Measurements from ENCODE around the gene SLC1A7. TPM values are rescaled to one million over a fixed set of nuclear protein-coding genes. Genes with fewer than 3 reads are reported as not detected.

SLC1A7 gene
- total and polyA plus RNA-seq, 4 donors = 0.16 to 1.4 (median 0.25) TPM; not detected in 1

DNA sequence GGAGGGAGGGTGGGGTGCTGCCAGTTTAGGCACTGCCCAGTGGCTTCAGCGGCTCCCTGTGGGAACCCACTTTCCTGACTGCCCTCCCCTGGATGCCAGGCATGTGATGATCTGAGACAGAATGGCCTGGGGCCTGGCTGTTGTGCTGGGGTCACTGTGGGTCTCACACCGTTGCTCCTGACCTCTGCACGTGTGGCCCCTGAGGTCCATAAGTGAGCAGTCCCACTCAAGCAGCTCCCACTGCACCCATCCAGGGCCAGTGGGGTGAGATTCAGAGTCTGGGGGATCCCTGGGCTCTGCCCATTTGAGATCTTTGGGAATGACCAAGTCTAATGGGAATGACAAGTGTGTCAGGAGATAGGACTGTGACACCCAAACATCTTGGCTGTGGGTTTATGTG lies 62.4 kb downstream of the SLC1A7 start:
- ATAC-seq (ENCODE audit: low FRiP score) (no peak), DNase-seq (peak; percentile 10 to 35)
- Histone ChIP-seq H3K4me3 (ENCODE audit: low read length in 2 of 2) (no peak overlapping the region), H3K4me1 (ENCODE audit: control insufficient read depth in 1 of 2, insufficient read depth in 2 of 2, low read length in 2 of 2) (no peaks in the 10 kb centered on the region), H3K27ac (ENCODE audit: low read depth in 1 of 2, low read length in 2 of 2) (no peak overlapping the region), H3K9me3 (ENCODE audit: control insufficient read depth, low read length) (no peaks in the 10 kb centered on the region), H3K36me3 (ENCODE audit: control insufficient read depth in 1 of 2, insufficient read depth in 2 of 2, low read length in 1 of 2) (no peaks in the 10 kb centered on the region), H3K27me3 (ENCODE audit: control insufficient read depth in 1 of 2, insufficient read depth in 2 of 2, low read length in 1 of 2) (no peaks in the 10 kb centered on the region)
- 56 to 63% methylated on average over 3 of the region's 3 CpGs for WGBS, 2 donors
- intact Hi-C loops (cut with DNase I) = no loop called here

DNA sequence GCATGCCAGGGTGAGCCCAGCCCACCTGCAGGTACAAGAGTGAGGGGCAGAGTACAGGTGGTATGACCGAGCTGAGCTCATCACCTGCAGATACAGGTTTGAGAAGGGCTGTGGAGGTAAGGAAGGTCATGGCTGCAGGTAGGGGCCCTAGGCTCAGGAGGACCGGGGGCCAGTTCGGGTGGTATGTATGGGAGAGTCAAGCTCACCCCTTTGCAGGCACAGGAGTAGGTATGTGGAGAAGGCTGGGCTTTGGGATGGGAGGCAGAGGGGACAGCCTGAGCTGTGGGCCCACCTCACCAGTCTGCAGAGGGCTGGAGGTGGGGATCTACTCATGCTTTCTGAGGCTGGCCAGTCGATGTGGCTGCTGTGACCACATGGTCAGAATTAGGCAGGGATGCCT lies 63.2 kb downstream of the SLC1A7 start:
- no peaks in the 10 kb centered on the region for H3K36me3 ChIP-seq (ENCODE audit: control insufficient read depth in 1 of 2, insufficient read depth in 2 of 2, low read length in 1 of 2)

DNA sequence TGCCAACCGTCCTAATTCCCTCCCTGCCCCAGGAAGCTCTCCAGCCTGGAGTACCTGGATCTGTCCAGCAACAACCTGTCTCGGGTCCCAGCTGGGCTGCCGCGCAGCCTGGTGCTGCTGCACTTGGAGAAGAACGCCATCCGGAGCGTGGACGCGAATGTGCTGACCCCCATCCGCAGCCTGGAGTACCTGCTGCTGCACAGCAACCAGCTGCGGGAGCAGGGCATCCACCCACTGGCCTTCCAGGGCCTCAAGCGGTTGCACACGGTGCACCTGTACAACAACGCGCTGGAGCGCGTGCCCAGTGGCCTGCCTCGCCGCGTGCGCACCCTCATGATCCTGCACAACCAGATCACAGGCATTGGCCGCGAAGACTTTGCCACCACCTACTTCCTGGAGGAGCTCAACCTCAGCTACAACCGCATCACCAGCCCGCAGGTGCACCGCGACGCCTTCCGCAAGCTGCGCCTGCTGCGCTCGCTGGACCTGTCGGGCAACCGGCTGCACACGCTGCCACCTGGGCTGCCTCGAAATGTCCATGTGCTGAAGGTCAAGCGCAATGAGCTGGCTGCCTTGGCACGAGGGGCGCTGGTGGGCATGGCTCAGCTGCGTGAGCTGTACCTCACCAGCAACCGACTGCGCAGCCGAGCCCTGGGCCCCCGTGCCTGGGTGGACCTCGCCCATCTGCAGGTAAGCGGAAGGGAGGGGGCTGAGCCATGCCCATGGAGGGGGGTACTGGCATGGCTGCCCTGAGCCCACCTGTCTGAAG lies 63.9 kb downstream of the SLC1A7 start:
- 94% methylated on average over 46 of the region's 46 CpGs for WGBS, 2 donors
- Histone ChIP-seq H3K4me3 (ENCODE audit: low read length in 2 of 2) (no peak overlapping the region), H3K4me1 (ENCODE audit: control insufficient read depth in 1 of 2, insufficient read depth in 2 of 2, low read length in 2 of 2) (no peaks in the 10 kb centered on the region), H3K27ac (ENCODE audit: low read depth in 1 of 2, low read length in 2 of 2) (no peak overlapping the region), H3K36me3 (ENCODE audit: control insufficient read depth in 1 of 2, insufficient read depth in 2 of 2, low read length in 1 of 2) (no peaks in the 10 kb centered on the region), H3K9me3 (ENCODE audit: control insufficient read depth, low read length) (no peaks in the 10 kb centered on the region), H3K27me3 (ENCODE audit: control insufficient read depth in 1 of 2, insufficient read depth in 2 of 2, low read length in 1 of 2) (no peaks in the 10 kb centered on the region)
- peak; percentile 40 to 75 for DNase-seq
- ATAC-seq (ENCODE audit: low FRiP score) = no peak
- intact Hi-C loops (cut with DNase I) = no loop called here

More for the DNA sequence above, 63.2 kb downstream of the SLC1A7 start:
- no peak overlapping the region for H3K27ac ChIP-seq (ENCODE audit: low read depth in 1 of 2, low read length in 2 of 2)
- intact Hi-C loops (cut with DNase I) = no loop called here
- no peak overlapping the region for H3K4me3 ChIP-seq (ENCODE audit: low read length in 2 of 2)
- H3K9me3 ChIP-seq (ENCODE audit: control insufficient read depth, low read length) = no peaks in the 10 kb centered on the region
- H3K27me3 ChIP-seq (ENCODE audit: control insufficient read depth in 1 of 2, insufficient read depth in 2 of 2, low read length in 1 of 2) = no peaks in the 10 kb centered on the region
- 88 to 91% methylated on average over 4 of the region's 4 CpGs for WGBS, 2 donors
- DNase-seq (peak; percentile 23 to 67), ATAC-seq (ENCODE audit: low FRiP score) (no peak)
- no peaks in the 10 kb centered on the region for H3K4me1 ChIP-seq (ENCODE audit: control insufficient read depth in 1 of 2, insufficient read depth in 2 of 2, low read length in 2 of 2)

DNA sequence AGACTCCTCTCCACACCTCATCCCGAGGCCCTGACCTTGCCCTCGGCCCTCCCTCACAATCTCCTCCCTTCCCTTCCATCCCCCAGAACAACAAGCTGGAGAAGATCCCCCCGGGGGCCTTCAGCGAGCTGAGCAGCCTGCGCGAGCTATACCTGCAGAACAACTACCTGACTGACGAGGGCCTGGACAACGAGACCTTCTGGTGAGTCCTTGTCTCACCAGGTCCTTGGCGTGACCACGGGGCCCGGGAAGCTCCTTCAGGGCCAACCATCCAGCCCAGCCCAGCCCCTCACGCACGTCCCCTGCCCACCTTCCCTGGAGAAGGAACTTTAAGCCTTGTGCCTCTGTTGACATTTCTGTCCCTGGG lies 64.9 kb downstream of the SLC1A7 start:
- DNase-seq (peak; percentile 42 to 51), ATAC-seq (ENCODE audit: low FRiP score) (no peak)
- H3K27me3 ChIP-seq (ENCODE audit: control insufficient read depth in 1 of 2, insufficient read depth in 2 of 2, low read length in 1 of 2) = no peaks in the 10 kb centered on the region
- WGBS, 2 donors = 95 to 96% methylated on average over 13 of the region's 13 CpGs
- no peaks in the 10 kb centered on the region for H3K9me3 ChIP-seq (ENCODE audit: control insufficient read depth, low read length)
- H3K4me3 ChIP-seq (ENCODE audit: low read length in 2 of 2) = no peak overlapping the region
- intact Hi-C loops (cut with DNase I) = no loop called here
- H3K4me1 ChIP-seq (ENCODE audit: control insufficient read depth in 1 of 2, insufficient read depth in 2 of 2, low read length in 2 of 2) = no peaks in the 10 kb centered on the region
- no peaks in the 10 kb centered on the region for H3K36me3 ChIP-seq (ENCODE audit: control insufficient read depth in 1 of 2, insufficient read depth in 2 of 2, low read length in 1 of 2)
- no peak overlapping the region for H3K27ac ChIP-seq (ENCODE audit: low read depth in 1 of 2, low read length in 2 of 2)

DNA sequence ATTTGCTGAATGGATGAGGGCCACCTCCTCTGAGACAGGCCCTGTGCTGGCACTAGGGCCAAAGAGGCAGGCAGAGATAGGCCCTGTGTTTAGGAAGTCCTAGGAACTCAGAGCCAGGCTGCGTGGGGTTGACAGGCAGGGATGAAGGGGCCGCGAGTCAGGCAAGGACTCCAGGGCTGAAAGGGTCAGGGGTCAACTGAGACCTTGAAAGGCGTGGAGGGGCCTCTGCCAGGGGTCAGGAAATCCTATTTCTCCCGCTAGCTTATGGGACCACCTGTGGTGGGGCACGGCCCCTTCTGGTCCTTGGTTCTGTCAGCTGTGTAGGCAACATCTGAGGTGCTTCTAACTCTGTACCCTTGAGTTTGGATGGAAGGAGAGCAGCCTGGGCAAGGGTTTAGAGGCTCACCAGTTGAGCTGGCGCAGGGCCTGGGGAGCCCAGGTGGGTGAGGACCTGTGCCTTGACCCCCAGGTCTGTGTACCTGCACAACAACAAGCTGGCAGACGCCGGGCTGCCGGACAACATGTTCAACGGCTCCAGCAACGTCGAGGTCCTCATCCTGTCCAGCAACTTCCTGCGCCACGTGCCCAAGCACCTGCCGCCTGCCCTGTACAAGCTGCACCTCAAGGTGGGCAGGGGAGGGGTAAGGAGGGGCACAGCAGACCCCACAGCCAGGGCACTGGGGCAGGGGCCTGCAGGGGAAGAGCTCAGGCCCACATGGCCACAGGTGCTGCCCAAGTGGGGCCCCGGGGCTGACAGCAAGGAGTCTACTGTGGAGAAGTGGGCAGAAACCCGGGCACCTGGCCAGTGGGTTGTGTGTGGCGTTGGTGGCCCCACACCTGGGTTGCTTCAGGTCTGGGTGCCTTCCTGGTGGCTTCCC lies 65.5 kb downstream of the SLC1A7 start:
- 92 to 94% methylated on average over 19 of the region's 19 CpGs for WGBS, 2 donors
- Histone ChIP-seq H3K4me3 (ENCODE audit: low read length in 2 of 2) (no peak overlapping the region), H3K27ac (ENCODE audit: low read depth in 1 of 2, low read length in 2 of 2) (no peak overlapping the region), H3K9me3 (ENCODE audit: control insufficient read depth, low read length) (no peaks in the 10 kb centered on the region), H3K27me3 (ENCODE audit: control insufficient read depth in 1 of 2, insufficient read depth in 2 of 2, low read length in 1 of 2) (no peaks in the 10 kb centered on the region), H3K4me1 (ENCODE audit: control insufficient read depth in 1 of 2, insufficient read depth in 2 of 2, low read length in 2 of 2) (no peaks in the 10 kb centered on the region), H3K36me3 (ENCODE audit: control insufficient read depth in 1 of 2, insufficient read depth in 2 of 2, low read length in 1 of 2) (no peaks in the 10 kb centered on the region)
- ATAC-seq (ENCODE audit: low FRiP score) = no peak
- intact Hi-C loops (cut with DNase I) = no loop called here
- DNase-seq = peak; percentile 47 to 65

DNA sequence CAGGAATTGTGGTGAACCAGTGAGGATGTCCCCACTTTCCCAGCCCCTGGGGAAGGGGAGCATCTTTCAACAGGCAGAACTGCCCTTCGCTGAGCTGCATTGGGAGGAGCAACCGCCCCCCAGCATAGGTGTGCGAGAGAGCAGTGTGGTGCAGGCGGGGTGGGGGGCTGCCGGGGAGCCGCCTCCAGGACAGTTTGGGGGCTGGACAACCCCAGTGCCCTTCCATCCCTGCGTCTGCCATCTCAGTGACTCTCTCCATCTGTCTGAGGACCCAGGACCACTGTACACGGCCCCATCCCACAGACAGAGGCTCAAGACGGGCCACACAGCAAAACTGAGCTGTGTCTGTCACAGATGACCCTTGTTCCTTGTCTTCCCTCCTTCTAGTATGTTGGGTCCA lies 66.3 kb downstream of the SLC1A7 start:
- no peaks in the 10 kb centered on the region for H3K36me3 ChIP-seq (ENCODE audit: control insufficient read depth in 1 of 2, insufficient read depth in 2 of 2, low read length in 1 of 2)
- no peak overlapping the region for H3K27ac ChIP-seq (ENCODE audit: low read depth in 1 of 2, low read length in 2 of 2)
- 96% methylated on average over 9 of the region's 9 CpGs for WGBS, 2 donors
- no peak for ATAC-seq (ENCODE audit: low FRiP score)
- H3K27me3 ChIP-seq (ENCODE audit: control insufficient read depth in 1 of 2, insufficient read depth in 2 of 2, low read length in 1 of 2) = no peaks in the 10 kb centered on the region
- peak; percentile 21 to 42 for DNase-seq
- intact Hi-C loops (cut with DNase I) = no loop called here
- H3K4me3 ChIP-seq (ENCODE audit: low read length in 2 of 2) = no peak overlapping the region
- H3K9me3 ChIP-seq (ENCODE audit: control insufficient read depth, low read length) = no peaks in the 10 kb centered on the region
- no peaks in the 10 kb centered on the region for H3K4me1 ChIP-seq (ENCODE audit: control insufficient read depth in 1 of 2, insufficient read depth in 2 of 2, low read length in 2 of 2)

DNA sequence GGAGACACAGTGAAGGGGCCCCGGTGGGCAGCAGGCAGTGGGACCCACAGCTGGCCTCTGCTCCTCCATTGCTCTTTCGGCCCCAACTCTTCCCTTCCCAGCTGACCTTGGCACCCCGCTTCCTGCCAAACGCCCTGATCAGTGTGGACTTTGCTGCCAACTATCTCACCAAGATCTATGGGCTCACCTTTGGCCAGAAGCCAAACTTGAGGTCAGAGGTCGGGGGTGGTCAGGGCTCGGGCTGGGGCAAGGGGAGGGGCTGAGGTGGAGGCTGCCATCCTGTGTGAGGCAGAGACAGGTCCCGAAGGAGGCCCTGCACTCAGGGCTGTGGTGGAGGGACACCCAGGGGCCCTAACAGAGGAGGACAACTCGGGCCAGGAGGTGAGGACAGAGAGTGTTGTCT lies 66.7 kb downstream of the SLC1A7 start:
- Histone ChIP-seq H3K4me3 (ENCODE audit: low read length in 2 of 2) (no peak overlapping the region), H3K4me1 (ENCODE audit: control insufficient read depth in 1 of 2, insufficient read depth in 2 of 2, low read length in 2 of 2) (no peaks in the 10 kb centered on the region), H3K36me3 (ENCODE audit: control insufficient read depth in 1 of 2, insufficient read depth in 2 of 2, low read length in 1 of 2) (no peaks in the 10 kb centered on the region), H3K9me3 (ENCODE audit: control insufficient read depth, low read length) (no peaks in the 10 kb centered on the region), H3K27me3 (ENCODE audit: control insufficient read depth in 1 of 2, insufficient read depth in 2 of 2, low read length in 1 of 2) (no peaks in the 10 kb centered on the region), H3K27ac (ENCODE audit: low read depth in 1 of 2, low read length in 2 of 2) (no peak overlapping the region)
- DNase-seq = peak; percentile 33 to 61
- intact Hi-C loops (cut with DNase I) = no loop called here
- ATAC-seq (ENCODE audit: low FRiP score) = no peak
- 73 to 79% methylated on average over 8 of the region's 8 CpGs for WGBS, 2 donors

DNA sequence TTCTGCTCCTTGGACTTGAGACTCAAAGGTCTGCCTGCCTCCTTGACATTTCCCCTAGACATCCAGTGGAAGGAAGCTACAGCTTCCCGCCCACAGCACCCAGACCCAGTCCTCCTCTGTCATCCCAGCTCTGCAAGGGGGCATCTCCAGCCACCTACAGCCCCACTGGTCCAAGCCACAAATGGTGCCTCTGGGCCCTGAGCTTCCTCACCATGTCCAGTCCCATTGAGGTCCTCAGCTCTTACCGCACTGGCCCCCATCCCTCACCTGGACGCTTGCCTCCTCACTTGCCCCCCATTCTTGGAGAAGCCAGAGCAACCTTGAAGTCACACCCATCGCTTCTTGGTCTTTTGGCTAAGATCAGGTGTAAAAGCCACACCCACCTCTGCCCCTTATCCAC lies 67.2 kb downstream of the SLC1A7 start:
- Histone ChIP-seq H3K27me3 (ENCODE audit: control insufficient read depth in 1 of 2, insufficient read depth in 2 of 2, low read length in 1 of 2) (no peaks in the 10 kb centered on the region), H3K36me3 (ENCODE audit: control insufficient read depth in 1 of 2, insufficient read depth in 2 of 2, low read length in 1 of 2) (no peaks in the 10 kb centered on the region), H3K27ac (ENCODE audit: low read depth in 1 of 2, low read length in 2 of 2) (no peak overlapping the region), H3K4me1 (ENCODE audit: control insufficient read depth in 1 of 2, insufficient read depth in 2 of 2, low read length in 2 of 2) (no peaks in the 10 kb centered on the region), H3K4me3 (ENCODE audit: low read length in 2 of 2) (no peak overlapping the region), H3K9me3 (ENCODE audit: control insufficient read depth, low read length) (no peaks in the 10 kb centered on the region)
- intact Hi-C loops (cut with DNase I) = no loop called here
- ATAC-seq (ENCODE audit: low FRiP score) (no peak), DNase-seq (peak; percentile 32 to 40)
- 95 to 99% methylated on average over 4 of the region's 4 CpGs for WGBS, 2 donors

Data from aorta (tissue), 5 donors.